Natural killer cell (primary cell): ENCODE measurements around the gene GOLGA3. TPM values are rescaled to one million over a fixed set of nuclear protein-coding genes. Genes with fewer than 3 reads are reported as not detected.

ENCODE experiments used
- ATAC-seq, 3 donors: fragments of 150-1000 bp in 2 of 3; fragments of 200-7000 bp in 1 of 3; cut with Tn5 transposase; 1 replicate in 1 of 3; 2 replicates in 2 of 3; pipeline ENCODE4 v1.10.0; 2021; ENCODE audit warnings: mild to moderate bottlenecking in 2 of 3, moderate library complexity in 2 of 3
- DNase-seq, 2 donors: peaks; one replicate each; pipeline versions ENCODE4 v3.0.0 to v3.0.0-alpha.2; 2013 to 2021; ENCODE audit warnings: mixed read lengths in 1 of 2
- H3K27ac ChIP-seq: one replicate; pipeline ENCODE4 v1.5.1; 2013; ENCODE audit warnings: mild to moderate bottlenecking, low read length
- H3K27me3 ChIP-seq: one replicate; pipeline ENCODE4 v1.6.1; 2013; ENCODE audit warnings: low read length; ENCODE audit not compliant: control insufficient read depth, insufficient read depth
- H3K36me3 ChIP-seq: one replicate; pipeline ENCODE4 v1.6.1; 2013; ENCODE audit warnings: low read length; ENCODE audit not compliant: control insufficient read depth, insufficient read depth
- H3K4me1 ChIP-seq: one replicate; pipeline ENCODE4 v1.6.1; 2013; ENCODE audit warnings: low read length; ENCODE audit not compliant: control insufficient read depth, insufficient read depth
- H3K4me3 ChIP-seq: one replicate; pipeline ENCODE4 v1.5.1; 2013; ENCODE audit warnings: low read length
- H3K9me3 ChIP-seq: one replicate; pipeline ENCODE4 v1.6.1; 2013; ENCODE audit warnings: low read length; ENCODE audit not compliant: control insufficient read depth, insufficient read depth
- H3K27ac Mint-ChIP-seq, 2 donors: one replicate each; pipeline ENCODE4 v1.8.0; 2022; ENCODE audit warnings: mild to moderate bottlenecking in 2 of 2, mixed read lengths in 2 of 2, moderate library complexity in 1 of 2
- H3K27me3 Mint-ChIP-seq, 2 donors: one replicate each; pipeline ENCODE4 v1.8.0; 2022; ENCODE audit warnings: low read depth in 2 of 2, mixed read lengths in 2 of 2
- H3K36me3 Mint-ChIP-seq: one replicate; pipeline ENCODE4 v1.8.0; 2022; ENCODE audit warnings: mixed read lengths
- H3K4me1 Mint-ChIP-seq, 2 donors: one replicate each; pipeline ENCODE4 v1.8.0; 2022; ENCODE audit warnings: mixed read lengths in 2 of 2
- H3K4me3 Mint-ChIP-seq: one replicate; pipeline ENCODE4 v1.8.0; 2022; ENCODE audit warnings: mild to moderate bottlenecking, moderate library complexity, mixed read lengths
- H3K9me3 Mint-ChIP-seq, 2 donors: one replicate each; pipeline ENCODE4 v1.8.0; 2022; ENCODE audit warnings: mixed read lengths in 2 of 2
- WGBS: methylation state at CpG from one replicate; pipeline ENCODE4 v1.1.7; 2013; ENCODE audit warnings: missing lambda C conversion rate; ENCODE audit not compliant: insufficient coverage; 5-methylcytosine and 5-hydroxymethylcytosine counted together
- intact Hi-C: fragments of 100-400 bp; cut with micrococcal nuclease; formaldehyde crosslinking; loops from one replicate; pipeline ENCODE4 v1.14.2; 2022
- total RNA-seq, 4 donors: library from RNA; stranded (reverse); fragments of 120-200 nt in 1 of 4; gene quantifications; one replicate each; pipeline versions ENCODE4 v1.2.3 to v1.2.4, GENCODE V29; 2013 to 2022
- TF ChIP-seq, protein P1 (sequence below): fragments of 200-600 bp; IDR thresholded peaks from one replicate; pipeline ENCODE4 v1.8.0; 2022; ENCODE audit warnings: antibody characterized with exemption

GOLGA3 gene
- total RNA-seq, 3 donors from 2014 or later (not counting 1 experiment from before 2014, with no cell fraction given): 39.1 to 54.3 (median 50.9) TPM

- intact Hi-C loops: no loop called here
- H3K27me3 ChIP-seq: no peaks in the 10 kb centered on the region
- 97% methylated on average over 25 of the region's 25 CpGs for WGBS
- no peaks in the 10 kb centered on the region for H3K4me1 ChIP-seq
- Mint-ChIP-seq H3K36me3 (peaks cover 8% of the 10 kb centered on the region), H3K4me3 (no peak overlapping the region), H3K4me1 (no peaks in the 10 kb centered on the region), H3K27me3 (no peaks in the 10 kb centered on the region), H3K9me3 (no peaks in the 10 kb centered on the region), H3K27ac (peak overlapping the region in 1 of 2 donors; percentile 48)
- no peak overlapping the region for H3K27ac ChIP-seq
- no peak for ATAC-seq
- no peak overlapping the region for H3K4me3 ChIP-seq
- H3K9me3 ChIP-seq: no peaks in the 10 kb centered on the region
- peaks cover 79% of the 10 kb centered on the region for H3K36me3 ChIP-seq
- TF ChIP-seq, protein P1, sequence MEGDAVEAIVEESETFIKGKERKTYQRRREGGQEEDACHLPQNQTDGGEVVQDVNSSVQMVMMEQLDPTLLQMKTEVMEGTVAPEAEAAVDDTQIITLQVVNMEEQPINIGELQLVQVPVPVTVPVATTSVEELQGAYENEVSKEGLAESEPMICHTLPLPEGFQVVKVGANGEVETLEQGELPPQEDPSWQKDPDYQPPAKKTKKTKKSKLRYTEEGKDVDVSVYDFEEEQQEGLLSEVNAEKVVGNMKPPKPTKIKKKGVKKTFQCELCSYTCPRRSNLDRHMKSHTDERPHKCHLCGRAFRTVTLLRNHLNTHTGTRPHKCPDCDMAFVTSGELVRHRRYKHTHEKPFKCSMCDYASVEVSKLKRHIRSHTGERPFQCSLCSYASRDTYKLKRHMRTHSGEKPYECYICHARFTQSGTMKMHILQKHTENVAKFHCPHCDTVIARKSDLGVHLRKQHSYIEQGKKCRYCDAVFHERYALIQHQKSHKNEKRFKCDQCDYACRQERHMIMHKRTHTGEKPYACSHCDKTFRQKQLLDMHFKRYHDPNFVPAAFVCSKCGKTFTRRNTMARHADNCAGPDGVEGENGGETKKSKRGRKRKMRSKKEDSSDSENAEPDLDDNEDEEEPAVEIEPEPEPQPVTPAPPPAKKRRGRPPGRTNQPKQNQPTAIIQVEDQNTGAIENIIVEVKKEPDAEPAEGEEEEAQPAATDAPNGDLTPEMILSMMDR: no peak
- DNase-seq: no peak
Measured at GRCh38 chr12:132851465-132851864, 22.8 kb upstream of the GOLGA3 start.

- DNase-seq (no peak), ATAC-seq (no peak)
- no peak overlapping the region for H3K4me3 ChIP-seq
- H3K4me3 Mint-ChIP-seq: no peak overlapping the region
- no peak overlapping the region for H3K27ac Mint-ChIP-seq
- H3K9me3 Mint-ChIP-seq: no peaks in the 10 kb centered on the region
- no peaks in the 10 kb centered on the region for H3K4me1 ChIP-seq
- WGBS: 94% methylated on average over 16 of the region's 16 CpGs
- intact Hi-C loops: no loop called here
- TF ChIP-seq, protein P1: no peak
- no peaks in the 10 kb centered on the region for H3K36me3 Mint-ChIP-seq
- H3K36me3 ChIP-seq: peaks cover 76% of the 10 kb centered on the region
- no peak overlapping the region for H3K27ac ChIP-seq
- no peaks in the 10 kb centered on the region for H3K27me3 ChIP-seq
- no peaks in the 10 kb centered on the region for H3K4me1 Mint-ChIP-seq
- H3K9me3 ChIP-seq: no peaks in the 10 kb centered on the region
- no peaks in the 10 kb centered on the region for H3K27me3 Mint-ChIP-seq
Measured at GRCh38 chr12:132850291-132850690, 21.6 kb upstream of the GOLGA3 start.

- Histone ChIP-seq H3K27me3 (no peaks in the 10 kb centered on the region), H3K4me1 (no peaks in the 10 kb centered on the region), H3K9me3 (no peaks in the 10 kb centered on the region), H3K36me3 (peaks cover 68% of the 10 kb centered on the region), H3K4me3 (no peak overlapping the region), H3K27ac (no peak overlapping the region)
- TF ChIP-seq, protein P1: no peak
- Mint-ChIP-seq H3K4me1 (no peaks in the 10 kb centered on the region), H3K9me3 (no peaks in the 10 kb centered on the region), H3K36me3 (no peaks in the 10 kb centered on the region), H3K4me3 (no peak overlapping the region), H3K27me3 (no peaks in the 10 kb centered on the region), H3K27ac (no peak overlapping the region)
- WGBS: 96% methylated on average over 13 of the region's 13 CpGs
- ATAC-seq (no peak), DNase-seq (no peak)
- intact Hi-C loops: no loop called here
Measured at GRCh38 chr12:132848521-132848920, 19.9 kb upstream of the GOLGA3 start.
